HEK293T (cell line): ENCODE data around the gene CDK14.

Experiments used
- ARNT ChIP-seq: fragments of 450-650 bp; IDR thresholded peaks from 2 replicates; pipeline ENCODE4 v1.6.1; 2017; ENCODE audit warnings: mild to moderate bottlenecking
- BHLHE40 ChIP-seq: fragments of 450-650 bp; IDR thresholded peaks from 2 replicates; pipeline ENCODE4 v1.6.1; 2016; ENCODE audit warnings: mild to moderate bottlenecking, moderate library complexity, borderline replicate concordance
- FOXA1 ChIP-seq: fragments of 450-650 bp; IDR thresholded peaks from 2 replicates; pipeline ENCODE4 v1.6.1; 2016; ENCODE audit warnings: mild to moderate bottlenecking
- FOXK2 ChIP-seq: fragments of 450-650 bp; IDR thresholded peaks from 2 replicates; pipeline ENCODE4 v1.6.1; 2016; ENCODE audit warnings: mild to moderate bottlenecking
- FOXM1 ChIP-seq: fragments of 450-650 bp; IDR thresholded peaks from 2 replicates; pipeline ENCODE4 v1.6.1; 2017; ENCODE audit warnings: mild to moderate bottlenecking, borderline replicate concordance
- HDGF ChIP-seq: fragments of 450-650 bp; IDR thresholded peaks from 2 replicates; pipeline ENCODE4 v1.6.1; 2017; ENCODE audit warnings: antibody characterized with exemption, borderline replicate concordance
- L3MBTL2 ChIP-seq: fragments of 450-650 bp; conservative IDR thresholded peaks from 2 replicates; pipeline ENCODE4 v1.6.1; 2016; ENCODE audit warnings: mild to moderate bottlenecking
- LEF1 ChIP-seq: fragments of 450-650 bp; IDR thresholded peaks from 2 replicates; pipeline ENCODE4 v1.6.1; 2017; ENCODE audit warnings: mild to moderate bottlenecking, borderline replicate concordance
- NFRKB ChIP-seq: fragments of 450-650 bp; IDR thresholded peaks from 2 replicates; pipeline ENCODE4 v1.6.1; 2016; ENCODE audit warnings: mild to moderate bottlenecking, moderate library complexity
- PKNOX1 ChIP-seq: fragments of 450-650 bp; IDR thresholded peaks from 2 replicates; pipeline ENCODE4 v1.6.1; 2016
- SP1 ChIP-seq: fragments of 450-650 bp; IDR thresholded peaks from 2 replicates; pipeline ENCODE4 v1.6.1; 2017
- TARDBP ChIP-seq: fragments of 450-650 bp; IDR thresholded peaks from 2 replicates; pipeline ENCODE4 v1.6.1; 2016
- ZNF384 ChIP-seq: fragments of 450-650 bp; IDR thresholded peaks from 2 replicates; pipeline ENCODE4 v1.6.1; 2016

GRCh38 chr7:90864088-90864487 lies 268.0 kb downstream of the CDK14 start:
- TF ChIP-seq NFRKB (no peak), FOXM1 (no peak), PKNOX1 (no peak), FOXK2 (no peak), BHLHE40 (no peak), ZNF384 (no peak), TARDBP (no peak), SP1 (no peak), ARNT (no peak), L3MBTL2 (no peak), FOXA1 (no peak), LEF1 (no peak), HDGF (no peak)
